ENCODE results near the gene EIF2B2. TPM values are rescaled to one million over a fixed set of nuclear protein-coding genes. Genes with fewer than 3 reads are reported as not detected.

Gene EIF2B2
- polyA plus RNA-seq (ENCODE audit: insufficient read length in 4 of 4): 10 to 100 TPM; 48.4 to 67.7 (median 61.4) TPM

DNA sequence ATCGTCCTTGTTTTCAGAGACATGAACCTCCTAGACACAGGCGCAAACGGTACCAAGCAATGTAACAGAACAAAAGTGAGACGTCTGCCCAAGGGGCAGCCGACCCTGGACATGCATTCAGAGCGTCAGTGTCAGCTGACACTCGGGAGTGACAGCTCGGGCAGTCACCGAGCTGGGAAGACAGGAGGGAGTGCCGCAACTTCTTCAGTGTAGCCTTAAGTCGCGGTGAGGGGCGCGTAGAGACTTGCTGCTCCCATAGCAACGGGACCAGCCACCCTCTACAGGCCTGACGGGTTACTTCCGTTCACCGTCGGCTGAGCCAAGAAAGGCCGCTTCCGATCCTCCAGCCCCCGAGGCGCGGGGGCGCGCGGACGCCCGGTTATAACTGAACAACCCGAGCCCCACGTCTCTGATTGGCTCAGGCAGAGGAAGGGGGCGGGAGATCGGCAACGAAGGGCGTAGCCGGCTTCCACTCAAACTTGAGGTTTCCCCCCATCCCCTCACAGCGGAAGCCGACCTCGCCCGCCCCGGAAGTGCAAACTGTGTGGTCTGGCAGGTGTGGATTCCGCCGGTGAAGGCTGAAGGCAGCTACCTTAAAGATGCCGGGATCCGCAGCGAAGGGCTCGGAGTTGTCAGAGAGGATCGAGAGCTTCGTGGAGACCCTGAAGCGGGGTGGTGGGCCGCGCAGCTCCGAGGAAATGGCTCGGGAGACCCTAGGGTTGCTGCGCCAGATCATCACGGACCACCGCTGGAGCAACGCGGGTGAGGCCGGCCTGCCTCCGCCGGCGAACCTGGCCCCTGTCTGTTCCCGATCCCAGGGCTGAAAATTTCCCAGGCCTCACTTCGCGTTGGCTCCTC is at the start of gene EIF2B2:
TSS of gene EIF2B2 (plus strand) at position 530 of the 858 bp plus-strand sequence. CDS start at position 600, 70 bp downstream.
- DNase-seq (ENCODE audit: low read depth in 4 of 4, low spot score in 3 of 4): peak; percentile 92 to 97 (median 96)

DNA sequence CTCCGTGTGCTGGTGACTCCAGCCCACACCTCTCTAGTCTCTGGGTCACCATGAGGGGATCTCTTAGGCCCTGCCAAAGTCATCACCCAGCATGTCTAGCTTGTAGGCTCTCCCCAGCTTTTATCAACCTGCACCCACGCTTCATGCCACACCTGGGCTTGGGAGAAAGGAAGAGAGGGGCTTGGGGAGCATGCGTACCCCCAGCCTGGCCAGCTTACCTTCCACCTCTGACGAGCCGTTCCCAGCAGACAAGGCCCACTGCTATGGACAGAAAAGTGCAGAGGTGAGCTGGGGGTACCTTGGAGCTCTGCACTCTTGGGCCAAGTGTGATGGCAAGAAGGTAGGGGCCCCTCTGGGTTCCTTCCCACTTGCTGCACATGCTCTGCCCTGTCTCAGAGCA is 49.0 kb upstream of the EIF2B2 start:
- DNase-seq (ENCODE audit: low read depth in 4 of 4, low spot score in 3 of 4): no peak

DNA sequence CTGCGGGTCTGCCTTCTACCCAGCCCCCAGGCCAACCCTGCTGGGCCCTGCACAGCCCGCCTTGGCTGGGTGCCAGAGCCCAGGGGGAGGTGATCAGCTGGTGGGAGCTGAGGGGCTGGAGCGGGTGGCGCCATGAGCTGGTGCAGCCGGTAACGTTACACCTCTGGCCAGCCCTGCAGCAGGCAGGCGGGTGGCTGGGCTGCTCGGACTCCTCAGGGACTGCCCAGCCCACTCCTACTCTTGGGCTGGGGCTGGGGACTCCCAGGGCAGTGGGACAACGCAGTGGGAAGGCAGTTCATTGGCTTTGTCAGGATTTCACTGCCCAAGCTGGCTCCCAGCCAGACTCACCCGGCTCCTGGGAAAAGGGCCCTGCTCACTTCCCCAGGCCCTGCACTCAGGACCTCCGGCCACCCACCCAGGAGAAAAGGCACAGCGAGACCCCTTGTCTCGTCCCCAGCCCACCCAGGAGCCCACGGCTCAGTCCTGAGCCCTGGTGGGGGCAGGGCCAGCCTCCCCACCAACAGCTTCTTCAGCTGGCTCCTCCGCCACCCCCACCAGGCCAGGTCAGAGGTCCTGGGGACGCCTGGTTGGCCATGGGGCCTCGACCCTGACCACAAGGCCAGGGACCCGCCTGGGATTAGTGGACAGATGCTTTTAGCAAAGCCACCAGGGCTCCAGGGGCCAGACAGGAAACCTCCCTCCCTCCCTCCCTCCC is 48.3 kb upstream of the EIF2B2 start:
- peak in 1 of 4 donors; percentile 67 for DNase-seq (ENCODE audit: low read depth in 4 of 4, low spot score in 3 of 4)

GRCh38 chr14:74954947-74955228 is 47.8 kb upstream of the EIF2B2 start:
- no peak for DNase-seq (ENCODE audit: low read depth in 4 of 4, low spot score in 3 of 4)

GRCh38 chr14:74955229-74956026 is 47.3 kb upstream of the EIF2B2 start, which contains the start of gene PGF:
Gene PGF (minus strand): TSS chr14:74955597. CDS start chr14:74955242, 355 bp downstream.
- no peak for DNase-seq (ENCODE audit: low read depth in 4 of 4, low spot score in 3 of 4)

DNA sequence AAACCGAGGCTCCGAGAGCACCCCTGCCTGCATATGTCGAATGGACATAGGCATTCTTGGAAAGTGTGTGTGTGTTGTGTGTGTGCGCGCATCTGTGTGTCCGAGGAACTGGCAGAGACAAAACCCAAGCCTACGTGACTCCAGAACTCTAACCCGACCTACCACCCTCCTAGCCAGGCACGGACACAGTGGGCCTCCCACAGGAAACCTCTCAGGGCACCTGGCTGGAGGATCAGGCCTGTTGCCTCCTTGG is 46.8 kb upstream of the EIF2B2 start:
- DNase-seq (ENCODE audit: low read depth in 4 of 4, low spot score in 3 of 4): no peak

DNA sequence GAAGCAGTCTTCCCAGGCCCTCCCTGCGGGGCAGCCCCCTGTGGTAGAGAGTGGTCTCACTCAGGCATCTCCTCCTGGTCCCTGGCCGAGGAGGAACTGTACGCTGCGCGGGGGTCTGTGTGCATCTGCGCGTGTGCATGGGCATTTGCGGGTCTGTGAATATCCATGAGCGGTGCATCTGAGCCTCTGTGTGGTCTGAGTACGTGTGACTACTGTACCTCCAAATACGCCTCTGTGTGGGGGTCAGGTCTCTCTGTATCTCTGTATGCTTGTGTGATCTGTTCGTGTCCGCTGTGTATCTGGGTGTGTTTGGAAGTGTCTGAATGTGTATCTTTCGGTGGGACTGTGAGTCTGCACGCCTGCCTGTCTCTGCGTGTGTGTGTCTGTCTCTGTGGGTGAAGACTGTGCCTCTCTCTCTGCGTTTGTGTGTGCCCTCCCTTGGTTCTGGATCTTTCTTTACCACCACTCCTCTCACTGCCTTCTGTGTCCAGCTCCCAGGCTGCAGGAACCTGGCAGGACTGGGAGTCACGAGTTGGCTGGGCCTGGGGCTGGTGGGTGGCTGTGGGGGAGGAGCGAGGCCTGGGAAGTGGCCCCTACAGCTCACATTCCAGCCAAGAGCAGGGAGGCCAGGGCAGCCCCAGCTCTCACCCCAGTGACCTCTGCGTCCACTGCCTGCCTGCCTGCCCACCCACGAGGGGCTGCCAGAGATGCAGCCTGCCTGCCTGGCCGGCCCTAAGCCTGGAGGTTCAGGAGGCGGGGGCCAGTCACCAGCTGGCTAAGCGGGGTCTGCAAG is 46.2 kb upstream of the EIF2B2 start:
- no peak for DNase-seq (ENCODE audit: low read depth in 4 of 4, low spot score in 3 of 4)

GRCh38 chr14:74959596-74960180 is 43.0 kb upstream of the EIF2B2 start:
- DNase-seq (ENCODE audit: low read depth in 4 of 4, low spot score in 3 of 4): no peak

GRCh38 chr14:74960736-74961135 is 42.0 kb upstream of the EIF2B2 start:
- no peak for DNase-seq (ENCODE audit: low read depth in 4 of 4, low spot score in 3 of 4)

DNA sequence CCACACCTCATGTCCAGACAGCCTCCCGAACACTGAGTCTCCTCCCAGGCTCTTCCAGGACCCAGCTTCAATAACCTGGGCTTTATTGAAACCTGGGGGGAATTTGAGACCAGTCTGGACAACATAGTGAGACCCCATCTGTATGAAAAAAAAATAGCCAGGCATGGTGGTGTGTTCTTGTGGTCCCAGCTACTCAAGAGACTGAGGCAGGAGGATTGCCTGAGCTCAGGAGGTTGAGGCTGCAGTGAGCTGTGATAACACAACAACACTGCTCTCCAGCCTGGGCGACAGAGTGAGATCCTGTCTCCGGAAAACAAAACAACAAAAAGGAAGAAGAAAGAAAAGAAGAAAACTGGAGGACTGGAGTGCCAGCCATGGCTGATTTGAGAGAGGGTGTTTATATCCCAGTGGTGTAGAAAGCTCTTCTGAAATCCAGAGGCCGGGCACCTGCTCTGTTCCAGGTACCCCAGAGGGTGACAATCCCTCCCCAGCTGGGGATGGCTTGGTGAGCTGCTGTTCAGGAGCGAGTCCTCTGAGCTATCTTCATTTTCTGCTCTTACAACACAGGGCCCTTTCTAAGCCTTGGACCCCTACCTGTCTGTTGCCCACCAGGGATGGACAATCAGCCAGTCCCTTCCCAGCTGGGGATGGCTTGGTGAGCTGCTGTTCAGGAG is 41.3 kb upstream of the EIF2B2 start:
- no peak for DNase-seq (ENCODE audit: low read depth in 4 of 4, low spot score in 3 of 4)

DNA sequence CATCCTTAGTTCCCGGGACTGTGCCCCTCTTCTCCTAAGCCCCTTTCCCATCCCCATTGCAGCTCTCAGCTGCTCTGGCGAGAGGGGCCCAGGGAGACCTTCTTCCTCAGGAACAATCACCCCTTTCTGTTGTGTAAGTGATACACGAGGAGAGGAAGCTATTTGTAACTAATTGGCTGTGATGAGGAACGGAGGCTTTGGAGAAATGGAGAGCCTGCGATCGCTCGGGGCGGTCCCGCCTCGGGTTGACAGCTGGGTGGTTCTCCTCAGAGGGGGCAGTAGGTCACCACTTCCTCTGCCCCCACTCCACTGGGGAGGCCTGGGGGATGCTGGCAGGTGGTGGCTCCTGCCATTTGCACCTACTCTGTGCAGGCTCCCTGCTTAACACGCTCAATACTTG is 40.7 kb upstream of the EIF2B2 start:
- DNase-seq (ENCODE audit: low read depth in 4 of 4, low spot score in 3 of 4): no peak

GRCh38 chr14:74962493-74962892 is 40.2 kb upstream of the EIF2B2 start:
- no peak for DNase-seq (ENCODE audit: low read depth in 4 of 4, low spot score in 3 of 4)

DNA sequence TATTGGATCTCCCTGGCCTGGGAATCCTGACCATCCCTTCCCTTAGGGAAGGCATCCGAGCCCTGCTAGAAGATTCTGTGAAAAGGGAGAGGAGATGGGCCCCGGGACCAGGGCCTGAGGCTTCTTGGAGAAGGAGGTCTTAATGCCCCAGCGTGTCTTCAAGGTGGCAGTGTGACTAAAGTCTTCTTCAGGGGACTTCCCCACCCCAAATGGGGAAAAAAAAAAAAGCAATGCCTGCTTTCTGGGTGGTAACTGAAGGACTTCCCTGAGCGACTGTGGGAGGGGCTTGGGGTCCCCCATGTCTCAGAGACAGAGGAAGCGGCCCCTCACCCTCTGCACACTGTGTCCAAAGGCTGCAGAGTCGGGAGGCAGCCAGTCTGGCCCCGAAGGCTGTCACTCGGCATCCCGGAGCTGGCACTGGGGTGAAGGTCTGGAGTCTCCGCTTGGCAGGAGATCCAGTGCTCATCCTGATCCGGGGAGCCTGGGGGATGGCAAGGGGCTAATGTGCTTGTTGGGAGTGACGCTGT is 39.5 kb upstream of the EIF2B2 start:
- DNase-seq (ENCODE audit: low read depth in 4 of 4, low spot score in 3 of 4): no peak

GRCh38 chr14:74963705-74964271 is 38.9 kb upstream of the EIF2B2 start:
- DNase-seq (ENCODE audit: low read depth in 4 of 4, low spot score in 3 of 4): no peak

DNA sequence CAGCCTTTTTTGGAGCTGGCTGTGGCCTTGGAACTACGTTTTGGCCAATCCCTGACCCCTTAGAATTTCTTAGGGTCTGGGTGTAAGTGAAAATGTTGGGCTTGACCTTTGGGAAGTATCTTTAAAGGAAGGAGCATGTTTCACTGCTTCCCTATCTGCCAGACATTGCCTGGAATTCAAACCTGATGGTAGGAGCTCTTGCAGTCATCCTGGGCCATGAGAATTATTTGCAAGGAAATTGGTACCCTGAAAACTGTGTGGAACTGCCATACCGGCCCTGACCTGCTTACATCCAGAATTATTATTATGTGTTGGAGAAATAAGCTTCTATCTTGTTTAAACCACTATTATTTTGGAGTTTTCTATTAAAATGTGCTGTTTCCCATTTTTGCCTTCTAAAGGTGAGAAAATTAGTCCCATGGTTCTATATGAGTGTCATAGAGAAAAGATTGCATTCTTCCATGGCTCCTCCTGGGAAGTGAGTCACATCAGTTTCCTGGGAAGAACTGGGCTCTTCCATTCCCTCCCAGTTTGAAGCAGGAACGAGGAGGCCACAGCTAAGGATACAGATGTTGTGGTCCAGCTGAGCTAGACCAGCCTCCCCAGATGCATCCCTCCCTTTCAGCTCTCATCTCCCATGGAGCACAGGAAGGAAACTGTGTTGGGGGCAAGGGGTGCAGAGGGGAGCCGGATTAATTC is 37.8 kb upstream of the EIF2B2 start:
- no peak for DNase-seq (ENCODE audit: low read depth in 4 of 4, low spot score in 3 of 4)

- DNase-seq (ENCODE audit: low read depth in 4 of 4, low spot score in 3 of 4): no peak
Observed at GRCh38 chr14:74965486-74966153, 37.1 kb upstream of the EIF2B2 start.

DNA sequence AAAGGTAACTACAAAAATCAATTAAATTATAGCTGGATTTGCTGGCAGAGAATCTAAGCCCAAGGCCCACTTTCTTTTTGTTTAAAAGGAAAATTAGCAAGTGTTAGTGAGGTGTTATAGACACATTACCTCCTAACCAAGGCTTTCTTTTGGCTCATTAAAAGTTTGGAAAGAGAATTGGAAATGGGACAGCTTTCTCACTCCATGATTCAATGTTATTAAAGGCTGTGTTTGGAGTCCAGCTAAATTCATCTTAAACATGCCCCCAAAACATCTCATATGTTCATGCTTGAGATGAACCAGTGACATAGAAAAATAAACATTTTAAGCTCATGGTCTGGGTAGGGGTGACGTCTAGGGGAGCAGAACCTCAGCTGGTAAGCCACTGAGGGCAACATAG is 33.9 kb upstream of the EIF2B2 start:
- no peak for DNase-seq (ENCODE audit: low read depth in 4 of 4, low spot score in 3 of 4)

All from left renal pelvis (tissue), 4 donors.